ENCODE data around the gene PCID2. TPM values are rescaled to one million over a fixed set of nuclear protein-coding genes. Genes with fewer than 3 reads are reported as not detected.

Gene PCID2
- total RNA-seq, 4 donors from 2014 or later, result 21.0 to 47.9 (median 33.6) TPM

DNA sequence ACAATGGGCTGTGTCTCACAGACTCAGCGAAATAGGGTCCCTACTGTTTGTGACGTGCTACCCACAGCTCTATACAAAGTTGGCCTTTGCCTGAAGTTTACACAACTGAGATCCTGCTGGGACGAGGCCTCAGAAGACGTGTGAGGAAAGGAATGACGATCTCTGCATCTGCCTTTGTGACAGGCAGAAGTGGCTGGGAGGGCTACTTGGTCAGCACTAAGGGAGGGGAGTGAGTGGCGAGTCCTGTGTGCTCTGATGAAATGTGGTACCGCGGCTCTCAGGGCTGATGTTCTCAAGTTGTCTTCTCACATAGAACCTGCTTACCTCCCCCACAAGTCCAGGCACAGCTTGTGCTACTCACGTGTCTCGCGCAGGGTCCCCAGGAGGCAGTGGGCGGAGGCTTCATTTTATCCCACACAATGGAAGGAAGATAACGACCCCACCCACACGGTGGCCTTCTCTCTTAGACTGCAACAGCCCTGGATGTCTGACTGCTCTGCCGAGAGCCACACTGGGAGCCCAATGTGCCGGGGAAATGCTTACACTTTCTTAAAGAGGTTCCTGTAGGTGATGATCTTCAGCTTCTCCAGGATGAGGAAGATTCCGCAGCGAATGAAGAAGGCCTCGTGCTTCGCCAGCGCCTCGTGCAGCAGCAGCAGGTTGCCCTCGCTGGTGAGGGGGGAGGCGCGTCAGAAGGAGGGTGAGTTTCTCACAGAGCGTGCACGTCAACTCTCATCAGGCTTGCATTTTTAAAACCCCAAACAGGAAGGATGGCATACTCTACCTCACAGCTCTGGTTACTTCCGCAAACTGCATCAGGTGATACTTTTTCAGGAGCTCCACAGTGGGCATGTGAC, 28.9 kb downstream of the PCID2 start:
- H3K27me3 ChIP-seq, result no peaks in the 10 kb centered on the region
- no peaks in the 10 kb centered on the region for H3K9me3 ChIP-seq
- TF ChIP-seq POLR2A (IDR thresholded peaks at IDR 0.05), result no peak
- TF ChIP-seq, protein P1, sequence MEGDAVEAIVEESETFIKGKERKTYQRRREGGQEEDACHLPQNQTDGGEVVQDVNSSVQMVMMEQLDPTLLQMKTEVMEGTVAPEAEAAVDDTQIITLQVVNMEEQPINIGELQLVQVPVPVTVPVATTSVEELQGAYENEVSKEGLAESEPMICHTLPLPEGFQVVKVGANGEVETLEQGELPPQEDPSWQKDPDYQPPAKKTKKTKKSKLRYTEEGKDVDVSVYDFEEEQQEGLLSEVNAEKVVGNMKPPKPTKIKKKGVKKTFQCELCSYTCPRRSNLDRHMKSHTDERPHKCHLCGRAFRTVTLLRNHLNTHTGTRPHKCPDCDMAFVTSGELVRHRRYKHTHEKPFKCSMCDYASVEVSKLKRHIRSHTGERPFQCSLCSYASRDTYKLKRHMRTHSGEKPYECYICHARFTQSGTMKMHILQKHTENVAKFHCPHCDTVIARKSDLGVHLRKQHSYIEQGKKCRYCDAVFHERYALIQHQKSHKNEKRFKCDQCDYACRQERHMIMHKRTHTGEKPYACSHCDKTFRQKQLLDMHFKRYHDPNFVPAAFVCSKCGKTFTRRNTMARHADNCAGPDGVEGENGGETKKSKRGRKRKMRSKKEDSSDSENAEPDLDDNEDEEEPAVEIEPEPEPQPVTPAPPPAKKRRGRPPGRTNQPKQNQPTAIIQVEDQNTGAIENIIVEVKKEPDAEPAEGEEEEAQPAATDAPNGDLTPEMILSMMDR (IDR thresholded peaks at IDR 0.05), result no peak
- H3K4me1 ChIP-seq, result no peaks in the 10 kb centered on the region
- H3K4me3 ChIP-seq, result no peak overlapping the region
- intact Hi-C loops (cut with DNase I), result no loop called here
- WGBS, 2 donors, result 91 to 92% methylated on average over 16 to 23 of the region's 28 CpGs
- H3K36me3 ChIP-seq, result peaks cover 8 to 100% (median 50%) of the 10 kb centered on the region in 3 donors
- H3K27ac ChIP-seq, result no peak overlapping the region
- no peak for DNase-seq

DNA sequence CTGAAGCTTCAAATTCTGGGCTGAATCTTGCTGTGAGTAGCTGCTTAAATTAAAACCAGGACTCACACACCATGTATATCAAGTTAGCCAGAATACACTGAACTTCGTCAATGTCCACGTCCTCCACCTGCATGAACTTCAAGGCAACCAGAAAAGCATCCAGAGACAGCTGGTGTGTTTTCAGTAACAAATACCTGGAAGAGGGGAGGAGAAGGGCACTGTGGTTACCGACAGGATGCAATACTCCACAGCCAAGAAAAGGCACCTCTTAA, 29.6 kb downstream of the PCID2 start:
- Histone ChIP-seq H3K36me3 (peaks cover 8 to 99% (median 48%) of the 10 kb centered on the region in 3 donors), H3K27ac (peak overlapping the region in 1 of 4 donors; percentile 33), H3K4me1 (no peaks in the 10 kb centered on the region), H3K27me3 (no peaks in the 10 kb centered on the region), H3K9me3 (no peaks in the 10 kb centered on the region), H3K4me3 (no peak overlapping the region)
- intact Hi-C loops (cut with DNase I), result no loop called here
- no peak for DNase-seq
- WGBS, 2 donors, result 54 to 77% methylated on average over 3 of the region's 3 CpGs
- no peak for TF ChIP-seq POLR2A (IDR thresholded peaks at IDR 0.05)
- TF ChIP-seq, protein P1 (IDR thresholded peaks at IDR 0.05), result no peak

DNA sequence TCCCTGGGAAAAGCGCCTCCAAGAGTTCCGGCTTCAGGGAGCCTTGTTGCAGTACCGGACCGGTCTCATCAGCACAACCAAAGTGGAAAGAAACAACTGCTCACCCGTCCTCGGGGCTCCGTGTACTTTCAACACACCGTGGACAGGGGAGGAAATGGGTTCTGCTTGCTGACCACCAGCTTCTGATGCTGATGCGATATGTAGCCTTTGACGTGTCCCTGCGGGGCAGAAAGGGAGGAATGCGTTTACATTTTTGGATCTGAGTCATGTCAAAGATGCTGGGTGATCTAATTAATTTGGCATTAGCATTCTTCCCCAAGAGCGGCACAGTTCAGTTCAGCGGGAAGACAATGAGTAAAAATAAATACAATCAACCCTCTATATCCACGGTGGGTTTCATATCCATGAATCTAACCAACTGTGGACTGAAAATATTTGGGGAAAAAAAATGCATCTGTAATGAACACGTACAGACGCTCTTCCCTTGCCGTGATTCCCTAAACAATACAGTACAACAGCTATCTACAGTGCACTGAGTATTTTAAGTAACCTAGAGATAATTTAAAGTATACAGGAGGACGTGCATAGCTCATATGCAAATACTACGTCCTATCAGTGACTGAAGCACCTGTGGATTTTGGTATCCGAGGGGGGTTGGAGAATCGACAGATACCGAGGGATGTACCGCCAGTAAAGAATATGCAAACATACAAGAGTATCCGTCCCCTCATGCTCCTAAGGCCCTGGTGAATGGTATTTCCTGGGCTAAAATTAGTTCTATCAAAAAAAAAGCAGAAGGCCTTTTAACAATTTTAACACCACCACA, 30.2 kb downstream of the PCID2 start:
- no peak for DNase-seq
- TF ChIP-seq POLR2A (IDR thresholded peaks at IDR 0.05), result no peak
- TF ChIP-seq, protein P1 (IDR thresholded peaks at IDR 0.05), result no peak
- H3K36me3 ChIP-seq, result peaks cover 8 to 99% (median 42%) of the 10 kb centered on the region in 3 donors
- 70 to 72% methylated on average over 21 to 25 of the region's 25 CpGs for WGBS, 2 donors
- peak overlapping the region in 2 of 4 donors; percentile 33 to 38 for H3K27ac ChIP-seq
- no peaks in the 10 kb centered on the region for H3K9me3 ChIP-seq
- H3K4me3 ChIP-seq, result no peak overlapping the region
- intact Hi-C loops (cut with DNase I), result no loop called here
- H3K4me1 ChIP-seq, result no peaks in the 10 kb centered on the region
- no peaks in the 10 kb centered on the region for H3K27me3 ChIP-seq

DNA sequence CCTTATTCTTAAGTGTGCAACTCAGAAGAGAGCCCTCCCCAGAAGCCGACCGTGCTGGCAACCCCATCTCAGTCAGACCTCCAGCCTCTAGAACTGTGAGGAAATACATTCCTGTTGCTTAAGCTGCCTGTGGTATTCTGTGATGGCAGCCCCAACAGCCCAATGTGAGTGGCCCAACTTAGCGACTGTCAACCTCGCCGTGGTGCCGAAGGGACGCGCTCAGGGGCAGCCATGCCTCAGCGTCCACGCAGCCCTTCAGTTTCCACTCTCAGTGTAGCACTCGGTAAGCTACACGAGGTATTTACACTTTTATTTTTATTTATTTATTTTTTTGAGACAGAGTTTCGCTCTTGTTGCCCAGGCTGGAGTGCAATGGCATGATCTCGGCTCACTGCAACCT, 31.6 kb downstream of the PCID2 start:
- no peak for DNase-seq
- 95 to 98% methylated on average over 8 to 14 of the region's 14 CpGs for WGBS, 2 donors
- Histone ChIP-seq H3K36me3 (peaks cover 8 to 98% (median 41%) of the 10 kb centered on the region in 3 donors), H3K27me3 (no peaks in the 10 kb centered on the region), H3K27ac (no peak overlapping the region), H3K4me3 (no peak overlapping the region), H3K4me1 (no peaks in the 10 kb centered on the region), H3K9me3 (no peaks in the 10 kb centered on the region)
- TF ChIP-seq POLR2A (IDR thresholded peaks at IDR 0.05), result no peak
- TF ChIP-seq, protein P1 (IDR thresholded peaks at IDR 0.05), result no peak
- intact Hi-C loops (cut with DNase I), result no loop called here

DNA sequence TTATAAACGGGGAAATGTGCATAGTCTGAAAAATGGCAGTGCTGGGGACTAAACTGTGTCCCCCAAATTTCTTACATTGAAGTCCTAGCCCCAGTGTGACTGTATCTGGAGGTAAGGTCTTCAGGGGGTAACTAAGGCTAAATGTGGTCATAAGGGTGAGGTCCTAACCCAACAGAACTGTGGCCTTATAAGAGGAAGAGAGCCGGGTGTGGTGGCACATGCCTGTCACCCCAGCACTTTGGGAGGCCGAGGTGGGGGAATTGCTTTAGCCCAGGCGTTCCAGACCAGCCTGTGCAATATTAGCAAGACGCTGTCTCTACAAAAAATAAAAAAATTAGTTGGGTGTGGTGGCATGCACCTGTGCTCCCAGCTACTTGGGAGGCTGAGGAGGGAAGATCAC, 32.2 kb downstream of the PCID2 start:
- TF ChIP-seq, protein P1 (IDR thresholded peaks at IDR 0.05), result no peak
- no peak for TF ChIP-seq POLR2A (IDR thresholded peaks at IDR 0.05)
- Histone ChIP-seq H3K4me1 (no peaks in the 10 kb centered on the region), H3K27ac (no peak overlapping the region), H3K9me3 (no peaks in the 10 kb centered on the region), H3K36me3 (peaks cover 8 to 98% (median 41%) of the 10 kb centered on the region in 3 donors), H3K27me3 (no peaks in the 10 kb centered on the region), H3K4me3 (no peak overlapping the region)
- DNase-seq, result no peak
- WGBS, 2 donors, result 44 to 69% methylated on average over 3 of the region's 5 CpGs
- intact Hi-C loops (cut with DNase I), result no loop called here
